IPS-20b (cell line): Measurements from ENCODE around the gene DCANP1.

Experiments used
- H3K27ac ChIP-seq: one replicate; pipeline ENCODE4 v1.5.1; 2013; ENCODE audit warnings: low read length
- H3K27me3 ChIP-seq: 2 replicates; pipeline ENCODE4 v1.6.1; 2013; ENCODE audit warnings: mild to moderate bottlenecking, low read length, inconsistent platforms; ENCODE audit not compliant: insufficient read depth
- H3K36me3 ChIP-seq: 2 replicates; pipeline ENCODE4 v1.6.1; 2013; ENCODE audit warnings: low read depth, mild to moderate bottlenecking, inconsistent platforms, low read length, moderate library complexity; ENCODE audit not compliant: insufficient read depth
- H3K4me1 ChIP-seq: 2 replicates; pipeline ENCODE4 v1.6.1; 2013; ENCODE audit warnings: mild to moderate bottlenecking, control low read depth, inconsistent platforms, low read length, moderate library complexity; ENCODE audit not compliant: insufficient read depth
- H3K4me3 ChIP-seq: 2 replicates; pipeline ENCODE4 v1.5.1; 2013; ENCODE audit warnings: mild to moderate bottlenecking, low read length, inconsistent platforms
- H3K9ac ChIP-seq: 2 replicates; pipeline ENCODE4 v1.6.1; 2013; ENCODE audit warnings: low read depth, mild to moderate bottlenecking, inconsistent platforms, low read length, moderate library complexity
- H3K9me3 ChIP-seq: 2 replicates; pipeline ENCODE4 v1.6.1; 2013; ENCODE audit warnings: mild to moderate bottlenecking, low read depth, low read length, inconsistent platforms; ENCODE audit not compliant: insufficient read depth

DCANP1 gene

GRCh38 chr5:135476615-135477581 is 29.8 kb upstream of the DCANP1 start:
- H3K27ac ChIP-seq = no peak overlapping the region
- H3K27me3 ChIP-seq = peaks cover 97% of the 10 kb centered on the region
- H3K4me3 ChIP-seq = no peak overlapping the region
- peaks cover 15% of the 10 kb centered on the region; the same call in 1 of the 2 replicates for H3K4me1 ChIP-seq
- no peaks in the 10 kb centered on the region for H3K9me3 ChIP-seq
- H3K9ac ChIP-seq = no peak overlapping the region
- no peaks in the 10 kb centered on the region for H3K36me3 ChIP-seq

GRCh38 chr5:135473956-135474670 is 27.0 kb upstream of the DCANP1 start:
- H3K4me1 ChIP-seq = peaks cover 11% of the 10 kb centered on the region; the same call in 1 of the 2 replicates
- no peaks in the 10 kb centered on the region for H3K9me3 ChIP-seq
- H3K4me3 ChIP-seq = no peak overlapping the region
- H3K36me3 ChIP-seq = no peaks in the 10 kb centered on the region
- no peak overlapping the region for H3K27ac ChIP-seq
- H3K27me3 ChIP-seq = peaks cover 100% of the 10 kb centered on the region
- H3K9ac ChIP-seq = no peak overlapping the region

DNA sequence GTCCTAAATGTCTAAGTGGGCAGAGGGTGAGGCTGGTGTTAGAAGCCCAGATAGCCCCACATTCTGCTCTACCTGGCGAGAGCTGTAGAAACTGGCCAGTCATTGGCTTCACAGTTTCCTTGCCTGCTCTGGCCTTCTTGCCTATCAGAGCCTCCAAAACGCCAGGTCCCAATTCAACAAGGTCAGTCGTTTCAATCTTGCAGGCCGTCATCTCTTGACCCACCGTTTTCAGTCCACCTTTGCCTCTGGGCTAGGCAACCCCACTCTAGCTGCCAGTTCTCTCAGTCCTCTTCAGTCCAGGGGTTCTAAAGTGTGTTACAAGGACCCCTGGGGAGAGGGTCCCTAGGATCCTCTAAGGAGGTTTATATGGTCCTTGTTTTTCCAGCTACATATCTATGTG is 25.0 kb upstream of the DCANP1 start:
- Histone ChIP-seq H3K9me3 (no peaks in the 10 kb centered on the region), H3K27ac (no peak overlapping the region), H3K4me1 (peaks cover 7% of the 10 kb centered on the region; the same call in 1 of the 2 replicates), H3K4me3 (no peak overlapping the region), H3K27me3 (peaks cover 100% of the 10 kb centered on the region), H3K9ac (no peak overlapping the region), H3K36me3 (no peaks in the 10 kb centered on the region)

GRCh38 chr5:135471726-135472125 is 24.6 kb upstream of the DCANP1 start:
- no peaks in the 10 kb centered on the region for H3K36me3 ChIP-seq
- no peak overlapping the region for H3K27ac ChIP-seq
- H3K4me1 ChIP-seq = peaks cover 8% of the 10 kb centered on the region; the same call in 1 of the 2 replicates
- H3K27me3 ChIP-seq = peaks cover 100% of the 10 kb centered on the region
- H3K9ac ChIP-seq = no peak overlapping the region
- H3K9me3 ChIP-seq = no peaks in the 10 kb centered on the region
- H3K4me3 ChIP-seq = no peak overlapping the region

- Histone ChIP-seq H3K27me3 (peaks cover 100% of the 10 kb centered on the region), H3K36me3 (no peaks in the 10 kb centered on the region), H3K27ac (no peak overlapping the region), H3K9me3 (no peaks in the 10 kb centered on the region), H3K4me3 (no peak overlapping the region), H3K4me1 (peaks cover 16% of the 10 kb centered on the region; the same call in 1 of the 2 replicates), H3K9ac (no peak overlapping the region)
These were observed 22.8 kb upstream of the DCANP1 start for GRCh38 chr5:135469911-135470310.

DNA sequence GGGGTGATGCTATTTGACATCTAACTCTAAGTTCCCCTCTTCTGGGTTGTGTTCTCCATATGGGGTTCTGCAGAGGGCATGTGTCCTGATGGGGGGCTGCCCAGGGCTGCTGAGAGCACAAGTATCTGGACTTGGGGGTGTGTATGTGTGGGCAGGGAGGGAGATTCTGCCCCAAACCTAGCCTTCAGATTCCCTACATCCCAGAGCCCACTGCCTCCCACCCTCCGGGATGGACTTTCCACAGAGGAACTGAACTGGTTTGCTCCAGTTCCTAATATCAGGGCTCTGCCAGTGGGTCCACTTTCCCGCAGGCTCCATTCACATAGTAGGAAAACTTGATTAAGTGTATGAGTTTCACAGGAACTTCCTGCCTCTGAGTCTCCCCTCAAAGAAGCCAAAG is 21.4 kb upstream of the DCANP1 start:
- Histone ChIP-seq H3K36me3 (no peaks in the 10 kb centered on the region), H3K9ac (no peak overlapping the region), H3K27ac (no peak overlapping the region), H3K27me3 (peaks cover 100% of the 10 kb centered on the region), H3K4me1 (peaks cover 16% of the 10 kb centered on the region; the same call in 1 of the 2 replicates), H3K4me3 (no peak overlapping the region), H3K9me3 (no peaks in the 10 kb centered on the region)

GRCh38 chr5:135467871-135468485 is 20.8 kb upstream of the DCANP1 start:
- Histone ChIP-seq H3K36me3 (no peaks in the 10 kb centered on the region), H3K4me3 (no peak overlapping the region), H3K27me3 (peaks cover 100% of the 10 kb centered on the region), H3K9me3 (no peaks in the 10 kb centered on the region), H3K4me1 (peaks cover 16% of the 10 kb centered on the region; the same call in 1 of the 2 replicates), H3K27ac (no peak overlapping the region), H3K9ac (no peak overlapping the region)

GRCh38 chr5:135467051-135467625 is 20.0 kb upstream of the DCANP1 start:
- Histone ChIP-seq H3K36me3 (no peaks in the 10 kb centered on the region), H3K27me3 (peaks cover 100% of the 10 kb centered on the region), H3K27ac (no peak overlapping the region), H3K4me1 (peaks cover 16% of the 10 kb centered on the region; the same call in 1 of the 2 replicates), H3K4me3 (peak overlapping the region; percentile 67; the same call in 1 of the 2 replicates), H3K9me3 (no peaks in the 10 kb centered on the region), H3K9ac (no peak overlapping the region)

DNA sequence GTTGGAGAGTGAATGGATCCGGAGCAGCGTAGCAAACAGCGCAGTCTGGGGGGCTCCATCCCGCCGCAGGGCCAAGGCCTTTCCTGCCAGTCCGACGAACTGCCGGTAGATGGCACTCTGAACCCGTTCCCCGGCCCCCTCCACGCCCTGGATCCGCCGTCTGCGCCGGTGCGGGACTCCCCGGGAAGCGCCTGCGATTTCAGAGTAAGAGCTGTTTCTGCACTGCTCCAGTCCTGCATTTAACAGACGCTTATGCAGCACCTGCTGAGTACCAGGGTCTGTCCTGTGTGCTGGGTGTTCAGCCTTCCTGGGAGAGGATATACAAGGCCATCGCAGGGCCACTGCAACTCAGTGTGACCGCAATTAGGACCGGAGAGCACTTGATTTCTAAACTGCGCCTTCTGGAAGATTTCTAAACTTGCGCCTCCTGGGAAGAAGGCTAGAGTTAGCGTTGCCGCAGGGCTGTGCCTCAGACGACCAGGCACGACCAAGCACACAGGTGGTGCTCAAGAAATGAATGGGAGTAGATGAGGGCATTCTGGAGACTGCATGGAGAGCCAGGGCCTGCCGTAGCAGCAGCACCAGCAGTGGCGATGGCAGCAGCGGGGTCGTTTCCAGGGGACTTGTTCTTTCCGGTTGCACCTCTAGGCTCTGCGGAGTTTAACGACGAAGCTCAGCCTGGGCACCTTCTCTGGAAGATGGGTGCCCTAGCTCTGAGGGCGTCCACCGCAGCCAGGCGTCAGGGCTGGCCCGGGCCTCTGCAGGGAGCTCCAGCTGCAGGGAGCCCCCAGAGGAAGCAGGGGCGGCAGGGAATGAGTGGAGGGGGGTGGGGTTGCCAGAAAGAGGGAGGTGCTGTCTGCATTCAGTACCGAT is 19.3 kb upstream of the DCANP1 start:
- H3K36me3 ChIP-seq = no peaks in the 10 kb centered on the region
- no peak overlapping the region for H3K27ac ChIP-seq
- peaks cover 16% of the 10 kb centered on the region; the same call in 1 of the 2 replicates for H3K4me1 ChIP-seq
- H3K9ac ChIP-seq = no peak overlapping the region
- H3K4me3 ChIP-seq = peak overlapping the region; percentile 67
- peaks cover 100% of the 10 kb centered on the region for H3K27me3 ChIP-seq
- H3K9me3 ChIP-seq = no peaks in the 10 kb centered on the region

GRCh38 chr5:135465391-135466122 is 18.4 kb upstream of the DCANP1 start:
- peak overlapping the region; percentile 49; the same call in 1 of the 2 replicates for H3K4me3 ChIP-seq

More at GRCh38 chr5:135465391-135466122, 18.4 kb upstream of the DCANP1 start:
- Histone ChIP-seq H3K27me3 (peaks cover 100% of the 10 kb centered on the region), H3K4me1 (peaks cover 16% of the 10 kb centered on the region; the same call in 1 of the 2 replicates), H3K9ac (no peak overlapping the region), H3K36me3 (no peaks in the 10 kb centered on the region), H3K27ac (no peak overlapping the region), H3K9me3 (no peaks in the 10 kb centered on the region)
